ENCODE data around the gene MAB21L2.

DNA sequence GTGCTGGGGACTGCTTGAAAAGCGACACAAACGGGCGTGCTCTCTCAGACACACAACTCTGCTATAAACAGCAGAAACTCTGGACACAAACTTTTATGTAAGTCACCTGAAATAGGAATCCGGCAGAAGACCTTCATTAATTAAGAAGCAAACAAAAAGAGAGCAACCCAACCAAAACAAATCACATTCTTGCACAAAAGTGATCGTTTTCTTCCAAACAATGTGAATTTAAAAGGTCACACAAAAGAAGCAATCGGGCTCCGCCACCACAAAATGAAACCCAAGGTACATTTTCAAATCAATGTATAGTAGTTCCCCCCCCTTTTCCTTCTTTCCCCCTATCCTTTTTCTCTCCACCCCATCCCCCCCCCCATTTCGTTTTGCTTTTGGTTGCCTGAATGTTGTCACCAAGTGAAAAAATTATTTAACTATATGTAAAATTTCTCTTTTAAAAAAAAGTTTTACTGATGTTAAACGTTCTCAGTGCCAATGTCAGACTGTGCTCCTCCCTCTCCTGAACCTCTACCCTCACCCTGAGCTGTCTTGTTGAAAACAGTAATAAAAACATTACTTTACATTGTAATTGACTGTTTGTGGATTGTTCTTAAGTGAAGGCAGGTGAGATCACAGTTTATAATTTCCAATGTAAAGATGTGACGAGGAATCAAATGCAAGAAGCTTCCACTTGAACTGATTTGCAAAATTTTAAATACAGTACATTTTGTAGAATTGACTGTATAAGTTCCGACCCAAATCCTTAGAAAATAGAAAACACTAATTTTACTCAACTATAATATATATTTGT, 2.4 kb downstream of the MAB21L2 start:
- TF ChIP-seq CTCF (IDR thresholded peaks at IDR 0.05; ENCODE audit: insufficient read depth, low read length): no peak
- TF ChIP-seq GABPA (IDR thresholded peaks at IDR 0.05; ENCODE audit: low read depth): no peak
- TF ChIP-seq REST (IDR thresholded peaks at IDR 0.05; ENCODE audit: insufficient replicate concordance, low read depth): no peak
- TF ChIP-seq POLR2AphosphoS5 (IDR thresholded peaks at IDR 0.05; ENCODE audit: low read depth): no peak
